Right atrium auricular region (tissue), 2 donors: ENCODE measurements around the gene AUH. TPM values are rescaled to one million over a fixed set of nuclear protein-coding genes. Genes with fewer than 3 reads are reported as not detected.

Experiments
- DNase-seq: peaks from one replicate; pipeline ENCODE4 v3.0.0-alpha.2; 2019; ENCODE audit warnings: low spot score
- H3K27ac ChIP-seq, 2 donors: fragments of 200-600 bp; sonication (generic); 1 replicate in 1 of 2; 2 replicates in 1 of 2; pipeline ENCODE4 v1.5.1; 2016 to 2019
- H3K27me3 ChIP-seq, 2 donors: fragments of 200-600 bp; sonication (generic); one replicate each; pipeline versions ENCODE4 v1.5.1 to v1.6.0; 2017 to 2019
- H3K36me3 ChIP-seq: fragments of 200-600 bp; sonication (generic); one replicate; pipeline ENCODE4 v1.5.1; 2016
- H3K4me1 ChIP-seq, 2 donors: fragments of 200-600 bp; sonication (generic); one replicate each; pipeline versions ENCODE4 v1.5.1 to v1.6.0; 2017 to 2019
- H3K4me3 ChIP-seq, 2 donors: fragments of 200-600 bp; sonication (generic); 1 replicate in 1 of 2; 2 replicates in 1 of 2; pipeline ENCODE4 v1.5.1; 2017 to 2019; ENCODE audit warnings: mild to moderate bottlenecking in 1 of 2, moderate library complexity in 1 of 2
- H3K9me3 ChIP-seq, 2 donors: fragments of 200-600 bp; sonication (generic); one replicate each; pipeline ENCODE4 v1.5.1; 2019
- CTCF ChIP-seq, 2 donors: fragments of 200-600 bp; sonication (generic); IDR thresholded peaks; one replicate each; pipeline ENCODE4 v1.5.1; 2019; ENCODE audit warnings: antibody characterized with exemption in 2 of 2
- total RNA-seq, 2 donors: library from RNA; depleted of rRNA; stranded (reverse); fragments of >200 nt; gene quantifications; one replicate each; pipeline ENCODE4 v1.1.0, GENCODE V29; 2016

The AUH gene
- total RNA-seq, 2 donors from 2014 or later = 16.3 to 50.4 TPM

GRCh38 chr9:91243029-91243428, 118.7 kb downstream of the AUH start:
- Histone ChIP-seq H3K4me1 (no peaks in the 10 kb centered on the region), H3K27me3 (no peaks in the 10 kb centered on the region), H3K36me3 (no peaks in the 10 kb centered on the region), H3K27ac (no peak overlapping the region), H3K4me3 (no peak overlapping the region), H3K9me3 (no peaks in the 10 kb centered on the region)
- no peak for DNase-seq
- no peak for TF ChIP-seq CTCF (IDR thresholded peaks at IDR 0.05)

- Histone ChIP-seq H3K4me1 (no peaks in the 10 kb centered on the region), H3K27me3 (no peaks in the 10 kb centered on the region), H3K36me3 (no peaks in the 10 kb centered on the region), H3K27ac (no peak overlapping the region), H3K9me3 (no peaks in the 10 kb centered on the region), H3K4me3 (no peak overlapping the region)
- TF ChIP-seq CTCF (IDR thresholded peaks at IDR 0.05) = no peak
- no peak for DNase-seq
These were observed 119.8 kb downstream of the AUH start for GRCh38 chr9:91241909-91242308.

GRCh38 chr9:91240596-91241165, 121.0 kb downstream of the AUH start:
- no peak for TF ChIP-seq CTCF (IDR thresholded peaks at IDR 0.05)
- Histone ChIP-seq H3K4me1 (no peaks in the 10 kb centered on the region), H3K27me3 (no peaks in the 10 kb centered on the region), H3K9me3 (no peaks in the 10 kb centered on the region), H3K4me3 (no peak overlapping the region), H3K36me3 (no peaks in the 10 kb centered on the region), H3K27ac (no peak overlapping the region)
- no peak for DNase-seq

- DNase-seq = no peak
These were observed 122.2 kb downstream of the AUH start for GRCh38 chr9:91239367-91240111.

GRCh38 chr9:91234523-91234922, 127.2 kb downstream of the AUH start:
- no peak for TF ChIP-seq CTCF (IDR thresholded peaks at IDR 0.05)
- H3K27ac ChIP-seq = no peak overlapping the region
- DNase-seq = no peak
- no peaks in the 10 kb centered on the region for H3K9me3 ChIP-seq
- no peak overlapping the region for H3K4me3 ChIP-seq
- H3K27me3 ChIP-seq = no peaks in the 10 kb centered on the region
- H3K4me1 ChIP-seq = no peaks in the 10 kb centered on the region
- H3K36me3 ChIP-seq = no peaks in the 10 kb centered on the region

More at GRCh38 chr9:91239367-91240111, 122.2 kb downstream of the AUH start:
- no peaks in the 10 kb centered on the region for H3K27me3 ChIP-seq
- H3K9me3 ChIP-seq = no peaks in the 10 kb centered on the region
- H3K27ac ChIP-seq = no peak overlapping the region
- H3K36me3 ChIP-seq = no peaks in the 10 kb centered on the region
- H3K4me3 ChIP-seq = no peak overlapping the region
- H3K4me1 ChIP-seq = no peaks in the 10 kb centered on the region
- TF ChIP-seq CTCF (IDR thresholded peaks at IDR 0.05) = no peak
